Endothelial cell of umbilical vein (primary cell): ENCODE data around the gene NYAP2. TPM values are rescaled to one million over a fixed set of nuclear protein-coding genes. Genes with fewer than 3 reads are reported as not detected.

Experiments
- BruUV-seq: library from RNA; stranded (reverse); fragments of 400-500 nt; replicated peaks from 2 replicates; lab custom pipeline; 2021; lab: Mats Ljungman, UMichigan
- CTCF ChIA-PET: fragments of 300-600, 350-600 bp; sonication (Branson Sonifier 250); formaldehyde crosslinking; loops from one replicate; lab custom pipeline; 2021; ENCODE audit warnings: antibody characterized with exemption, inconsistent platforms; lab: Charles Lee
- POLR2A ChIA-PET: fragments of 300-600, 350-600 bp; sonication (Branson Sonifier 250); formaldehyde crosslinking; loops from one replicate; lab custom pipeline; 2021; ENCODE audit warnings: antibody characterized with exemption, inconsistent platforms; lab: Charles Lee
- DNase-seq: peaks from one replicate; pipeline ENCODE4 v3.0.0-alpha.2; 2011; ENCODE audit warnings: low read depth, low spot score
- FAIRE-seq: peaks from 2 replicates; lab custom pipeline; 2011; peaks lifted over from hg19 to GRCh38; lab: Jason Lieb, UNC
- H2AFZ ChIP-seq: 2 replicates; pipeline ENCODE4 v1.6.0; 2012; ENCODE audit warnings: low read depth, low read length, control low read depth, inconsistent platforms
- H3K27ac ChIP-seq: 2 replicates; pipeline ENCODE4 v1.5.1; 2011; ENCODE audit warnings: low read depth, mild to moderate bottlenecking, control low read depth, low read length, moderate library complexity; ENCODE audit not compliant: insufficient read depth
- H3K27me3 ChIP-seq, 2 experiments: 2 replicates each; pipeline versions ENCODE4 v1.6.0 to v1.6.1; 2011; ENCODE audit warnings: low read length in 2 of 2, mixed read lengths in 1 of 2; ENCODE audit not compliant: control insufficient read depth in 2 of 2, insufficient read depth in 2 of 2
- H3K36me3 ChIP-seq, 2 experiments: 2 replicates in 1 of 2; 3 replicates in 1 of 2; pipeline ENCODE4 v1.5.1; 2011; ENCODE audit warnings: low read length in 2 of 2, mild to moderate bottlenecking in 1 of 2, moderate library complexity in 1 of 2; ENCODE audit not compliant: control insufficient read depth in 2 of 2, insufficient read depth in 2 of 2; ENCODE audit errors: extremely low read depth in 1 of 2
- H3K4me1 ChIP-seq: 3 replicates; pipeline ENCODE4 v1.5.1; 2011; ENCODE audit warnings: mild to moderate bottlenecking, low read length; ENCODE audit not compliant: control insufficient read depth, insufficient read depth; ENCODE audit errors: extremely low read depth
- H3K4me2 ChIP-seq: 2 replicates; pipeline ENCODE4 v1.6.1; 2011; ENCODE audit warnings: low read length, control low read depth, mixed read lengths; ENCODE audit not compliant: insufficient read depth
- H3K4me3 ChIP-seq, 3 experiments: fragments of 200-600 bp in 1 of 3; sonication (generic), shearing (Covaris generic) in 1 of 3; replicated peaks in 1 of 3; 2 replicates each; pipeline ENCODE4 v1.5.1; 2011 to 2016; ENCODE audit warnings: control low read depth in 3 of 3, low read length in 3 of 3, mild to moderate bottlenecking in 2 of 3, inconsistent platforms in 1 of 3, low read depth in 1 of 3, moderate library complexity in 1 of 3; ENCODE audit not compliant: insufficient read depth in 1 of 3
- H3K79me2 ChIP-seq: 2 replicates; pipeline ENCODE4 v1.6.0; 2012; ENCODE audit warnings: low read length, inconsistent platforms; ENCODE audit not compliant: control insufficient read depth, insufficient read depth
- H3K9ac ChIP-seq: replicated peaks from 2 replicates; pipeline ENCODE3; 2011; ENCODE audit warnings: low read length, control low read depth; ENCODE audit not compliant: insufficient read depth; ENCODE audit errors: extremely low read depth
- H3K9me1 ChIP-seq: replicated peaks from 3 replicates; pipeline ENCODE4 v1.6.0; 2011; ENCODE audit warnings: mild to moderate bottlenecking, low read length; ENCODE audit not compliant: control insufficient read depth, insufficient read depth; ENCODE audit errors: extremely low read depth
- H3K9me3 ChIP-seq: replicated peaks from 2 replicates; pipeline ENCODE4 v1.5.1; 2012; ENCODE audit warnings: low read length, inconsistent platforms; ENCODE audit not compliant: control insufficient read depth, insufficient read depth
- H4K20me1 ChIP-seq: replicated peaks from 2 replicates; pipeline ENCODE3; 2011; ENCODE audit warnings: mild to moderate bottlenecking, low read length; ENCODE audit not compliant: control insufficient read depth, insufficient read depth; ENCODE audit errors: extremely low read depth
- CTCF ChIP-seq, 2 donors: IDR thresholded peaks; 1 replicate in 1 of 2; 2 replicates in 1 of 2; pipeline ENCODE4 v1.5.1; 2011; ENCODE audit warnings: low read length in 2 of 2, mild to moderate bottlenecking in 2 of 2, moderate library complexity in 2 of 2, control low read depth in 1 of 2, inconsistent platforms in 1 of 2, low read depth in 1 of 2; ENCODE audit not compliant: insufficient read depth in 1 of 2; ENCODE audit errors: extremely low read depth in 1 of 2
- EZH2 ChIP-seq: IDR thresholded peaks from 2 replicates; pipeline ENCODE4 v1.6.1; 2012; ENCODE audit warnings: borderline replicate concordance, low read depth, mild to moderate bottlenecking, moderate library complexity, low read length, inconsistent platforms; ENCODE audit not compliant: severe bottlenecking
- FOS ChIP-seq: IDR thresholded peaks from 2 replicates; pipeline ENCODE4 v1.6.1; 2011; ENCODE audit warnings: mild to moderate bottlenecking, low read length, moderate library complexity, borderline replicate concordance; ENCODE audit not compliant: insufficient read depth
- GATA2 ChIP-seq: IDR thresholded peaks from 2 replicates; pipeline ENCODE4 v1.7.0; 2011; ENCODE audit warnings: low read depth, mild to moderate bottlenecking, moderate library complexity, mixed read lengths, low read length; ENCODE audit not compliant: insufficient read length, insufficient read depth
- JUN ChIP-seq: IDR thresholded peaks from 2 replicates; pipeline ENCODE4 v1.6.1; 2011; ENCODE audit warnings: borderline replicate concordance, low read depth; ENCODE audit not compliant: insufficient read length, insufficient read depth
- MAX ChIP-seq: IDR thresholded peaks from 2 replicates; pipeline ENCODE4 v1.6.1; 2011; ENCODE audit not compliant: insufficient read depth, insufficient read length
- MYC ChIP-seq: IDR thresholded peaks from one replicate; pipeline ENCODE4 v1.6.1; 2011; ENCODE audit warnings: mild to moderate bottlenecking, low read depth, low read length
- POLR2A ChIP-seq: IDR thresholded peaks from 2 replicates; pipeline ENCODE4 v1.6.1; 2012; ENCODE audit warnings: low read depth, mild to moderate bottlenecking, control low read depth, low read length
- POLR2AphosphoS5 ChIP-seq: IDR thresholded peaks from 2 replicates; pipeline ENCODE4 v1.6.1; 2012; ENCODE audit warnings: low read depth, mild to moderate bottlenecking, control low read depth, low read length, moderate library complexity; ENCODE audit not compliant: insufficient read depth
- dilution Hi-C: fragments of 300-500 bp; cut with MboI; formaldehyde crosslinking; loops from one replicate; pipeline ENCODE4 v1.15.0; 2019; ENCODE audit warnings: low sequenced_read_pairs; ENCODE audit not compliant: extremely low pct_ligation_motif_present
- intact Hi-C: fragments of 100-400 bp; cut with micrococcal nuclease; formaldehyde crosslinking; loops from one replicate; pipeline ENCODE4 v1.10.0; 2022
- polyA plus RNA-seq, 4 experiments: library from polyadenylated mRNA; depleted of rRNA in 3 of 4; stranded (reverse) in 3 of 4; unstranded in 1 of 4; fragments of >200 nt; gene quantifications; 2 replicates each; pipeline versions ENCODE4 v1.2.1 to v1.2.3, GENCODE V29; 2011 to 2012; ENCODE audit warnings: missing spikeins in 1 of 4
- total RNA-seq: library from RNA; stranded (reverse); gene quantifications from 2 replicates; pipeline ENCODE4 v1.2.3, GENCODE V29; 2021

Gene NYAP2
- total and polyA plus RNA-seq, 2 donors (not counting 3 experiments of a cell fraction or from before 2014, with no cell fraction given): not detected

- no peaks in the 10 kb centered on the region for H3K79me2 ChIP-seq
- H3K36me3 ChIP-seq: no peaks in the 10 kb centered on the region
- ChIA-PET POLR2A (no interaction called here), CTCF (interaction anchor here (0.6 kb wide), 1 partner anchor 295 kb away, joined by 3 read pairs; no protein-coding TSS in a partner anchor)
- H3K27ac ChIP-seq: no peak overlapping the region
- no peak for FAIRE-seq
- H3K9me3 ChIP-seq: no peaks in the 10 kb centered on the region
- intact Hi-C loops (no loop called here), dilution Hi-C loops (no loop called here)
- H3K27me3 ChIP-seq: no peaks in the 10 kb centered on the region
- no peaks in the 10 kb centered on the region for H3K9me1 ChIP-seq
- DNase-seq: no peak
- no TSS peak for BruUV-seq
- no peak overlapping the region for H3K4me3 ChIP-seq
- H3K4me2 ChIP-seq: no peak overlapping the region
- H3K9ac ChIP-seq: no peak overlapping the region
- no peaks in the 10 kb centered on the region for H4K20me1 ChIP-seq
- no peaks in the 10 kb centered on the region for H3K4me1 ChIP-seq
- no peak for TF ChIP-seq GATA2
- no peak for TF ChIP-seq FOS
- TF ChIP-seq EZH2: no peak
- no peak for TF ChIP-seq MYC
- no peak for TF ChIP-seq CTCF (IDR thresholded peaks at IDR 0.05; ENCODE audit: extremely low read depth in 1 of 2, insufficient read depth in 1 of 2, low read depth in 1 of 2, low read length in 2 of 2)
- TF ChIP-seq MAX: no peak
- no peak for TF ChIP-seq POLR2AphosphoS5
- no peak for TF ChIP-seq JUN
- no peak for TF ChIP-seq POLR2A
- H2AFZ ChIP-seq: no peak overlapping the region
Observed at GRCh38 chr2:225691711-225692110, 292.2 kb downstream of the NYAP2 start.
